NCI-H82 treated with DMSO at 0.1 percent for 48 hours (cell line): ENCODE data around the gene SEC23B.
"Not testable (repeated sequence)": the region's sequence is repeated elsewhere in the genome, so short reads cannot be mapped to it uniquely, and the experiment has no call there.

Experiments used
- DNase-seq: peaks from one replicate; lab custom pipeline; 2025; ENCODE audit not compliant: unreplicated experiment; lab: John Stamatoyannopoulos, UW

Gene SEC23B

DNA sequence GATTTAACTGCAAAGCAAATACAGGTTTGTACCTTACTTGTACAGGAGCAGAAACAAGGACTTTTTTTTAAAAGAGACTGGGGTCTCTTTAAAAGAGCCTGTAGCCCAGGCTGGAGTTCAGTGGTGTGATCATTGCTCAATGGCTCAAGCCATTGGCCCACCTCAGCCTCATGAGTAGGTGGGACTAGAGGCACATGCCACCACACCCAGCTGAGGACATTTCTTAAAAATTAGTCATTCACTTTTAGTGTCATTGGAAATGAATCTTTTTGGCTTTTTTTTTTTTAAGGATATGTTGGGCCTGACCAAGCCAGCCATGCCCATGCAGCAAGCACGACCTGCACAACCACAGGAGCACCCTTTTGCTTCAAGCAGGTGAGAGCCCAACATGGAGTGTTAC, 16.9 kb downstream of the SEC23B start:
- no peak for DNase-seq

DNA sequence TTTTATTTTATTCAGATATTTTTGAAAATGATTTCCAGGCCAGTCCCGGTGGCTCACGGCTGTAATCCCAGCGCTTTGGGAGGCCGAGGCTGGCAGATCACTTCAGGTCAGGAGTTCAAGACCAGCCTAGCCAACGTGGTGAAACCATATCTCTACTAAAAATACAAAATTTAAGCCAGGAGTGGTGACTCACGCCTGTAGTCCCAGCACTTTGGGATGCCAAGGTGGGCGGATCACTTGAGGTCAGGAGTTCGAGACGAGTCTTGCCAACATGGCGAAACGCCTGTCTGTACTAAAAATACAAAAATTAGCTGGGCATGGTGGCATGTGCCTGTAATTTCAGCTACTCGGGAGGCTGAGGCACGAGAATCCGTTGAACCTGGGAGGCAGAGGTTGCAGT, 19.0 kb downstream of the SEC23B start:
- not testable (repeated sequence) for DNase-seq

DNA sequence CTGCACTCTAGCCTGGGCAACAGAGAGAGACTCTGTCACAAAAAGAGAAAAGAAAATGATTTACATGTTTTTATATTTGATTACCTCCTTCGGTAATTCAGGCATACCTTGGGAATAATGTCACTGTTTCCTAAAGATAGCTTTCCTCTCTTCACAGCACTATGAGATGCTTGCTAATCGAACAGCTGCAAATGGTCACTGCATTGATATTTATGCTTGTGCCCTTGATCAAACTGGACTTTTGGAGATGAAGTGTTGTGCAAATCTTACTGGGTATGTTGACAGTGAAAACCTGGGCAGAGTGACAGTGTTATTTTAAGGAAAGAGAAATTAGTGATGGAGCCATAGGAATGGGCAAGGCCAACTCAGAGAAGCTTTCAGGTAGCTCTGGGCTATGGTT, 19.6 kb downstream of the SEC23B start:
- DNase-seq: no peak

DNA sequence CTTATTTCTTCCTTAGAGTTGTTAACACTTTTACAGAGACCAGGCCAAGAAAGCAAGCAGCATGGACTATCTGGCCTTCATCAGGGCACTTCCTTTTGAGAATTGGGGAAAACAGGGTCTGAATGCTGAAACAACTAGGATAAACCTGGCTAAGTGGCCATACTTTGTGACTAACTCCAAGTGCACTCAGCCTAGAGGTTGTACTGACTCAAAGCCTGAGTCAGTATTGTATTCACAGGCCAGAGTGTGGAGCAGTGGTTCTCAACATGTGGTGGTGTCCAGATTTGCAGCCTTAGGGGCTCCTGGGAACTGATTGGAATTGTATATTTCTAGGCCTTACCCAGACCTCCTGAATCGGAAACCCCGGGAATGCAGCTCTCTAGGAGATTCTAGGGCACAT, 20.1 kb downstream of the SEC23B start:
- no peak for DNase-seq

DNA sequence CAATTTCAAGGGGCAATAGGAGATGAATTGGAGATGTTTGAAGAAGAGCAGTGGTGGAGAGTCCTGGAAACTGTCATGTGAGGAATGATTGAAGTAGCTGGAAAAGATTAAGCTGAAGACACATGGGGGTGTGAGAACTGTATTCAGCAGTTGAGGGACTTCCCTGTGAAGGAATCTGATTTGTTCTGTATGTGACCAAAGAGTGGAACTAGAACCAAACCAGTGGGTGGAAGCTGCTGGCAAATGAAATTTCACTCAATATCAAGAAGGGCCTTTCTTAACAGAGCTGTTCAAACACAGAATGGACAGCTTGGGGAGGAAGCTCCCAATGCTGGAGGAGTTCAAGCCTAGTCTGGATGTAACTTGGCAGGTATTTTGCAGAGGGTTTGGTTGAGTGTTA, 21.3 kb downstream of the SEC23B start:
- DNase-seq: no peak

DNA sequence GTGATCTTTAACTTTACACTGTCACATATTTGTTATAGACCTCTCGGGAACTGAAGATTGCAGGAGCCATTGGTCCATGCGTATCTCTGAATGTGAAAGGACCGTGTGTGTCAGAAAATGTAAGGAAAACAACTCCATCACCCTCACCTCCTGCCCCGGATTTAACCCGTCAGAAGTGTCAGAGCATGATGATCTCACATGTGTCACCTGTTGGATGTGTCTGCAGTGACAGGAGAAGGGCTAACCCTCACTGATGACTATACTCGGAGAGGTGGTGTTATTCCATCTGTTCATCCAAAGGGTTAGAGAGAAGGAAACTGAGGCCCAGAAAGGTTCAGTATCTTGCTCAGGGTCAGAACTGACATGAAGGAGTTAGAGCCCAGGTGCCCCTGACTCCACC, 24.9 kb downstream of the SEC23B start:
- DNase-seq: no peak

DNA sequence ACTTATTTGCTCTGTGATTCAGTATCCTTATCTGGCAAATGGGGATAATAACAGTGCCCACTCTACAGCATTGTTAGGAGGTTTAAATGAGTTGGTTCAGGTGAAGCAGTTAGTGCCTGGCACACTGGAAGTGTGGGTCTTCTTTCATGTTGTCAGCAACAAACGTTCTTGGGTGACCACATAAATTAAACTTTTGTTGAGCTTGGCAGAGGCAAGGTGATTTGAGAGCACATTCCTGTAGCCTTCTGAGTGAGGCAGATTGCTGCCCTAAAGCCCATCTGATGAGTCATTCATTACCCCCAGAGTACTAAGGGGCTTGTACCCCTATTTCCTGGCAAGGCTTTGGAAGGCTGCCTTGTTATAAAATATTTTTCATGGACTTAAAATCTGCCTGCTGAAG, 25.8 kb downstream of the SEC23B start:
- no peak for DNase-seq

DNA sequence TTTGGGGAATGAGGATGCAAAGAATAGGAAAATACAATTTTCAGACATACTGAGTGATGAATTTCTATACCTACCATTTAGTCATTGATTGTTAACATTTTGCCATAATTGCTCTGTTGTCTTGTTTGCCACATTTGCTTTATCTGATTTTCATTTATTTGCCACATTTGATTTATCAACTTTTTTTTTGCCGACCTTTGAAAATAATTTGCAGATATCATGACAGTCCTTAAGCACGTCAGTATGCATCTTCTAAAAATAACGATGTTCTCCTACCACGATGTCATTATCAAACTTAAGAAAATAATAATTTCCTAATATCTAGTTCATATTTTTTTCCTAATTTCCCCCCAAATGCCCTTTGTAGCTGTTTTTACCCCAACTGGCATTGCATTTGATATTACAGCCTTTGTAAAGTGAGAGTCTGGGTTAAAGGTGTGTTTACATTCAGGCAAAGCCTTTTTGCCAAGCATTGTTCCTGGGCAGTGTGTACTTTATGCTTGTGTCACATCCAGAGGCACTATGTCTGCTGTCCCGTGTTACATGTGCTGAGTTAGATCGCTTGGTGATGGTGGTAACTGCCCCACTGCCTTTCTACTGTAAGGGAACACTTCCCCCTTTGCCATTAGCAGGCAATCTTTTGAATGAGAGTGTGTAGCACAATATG, 26.4 kb downstream of the SEC23B start:
- DNase-seq: no peak

DNA sequence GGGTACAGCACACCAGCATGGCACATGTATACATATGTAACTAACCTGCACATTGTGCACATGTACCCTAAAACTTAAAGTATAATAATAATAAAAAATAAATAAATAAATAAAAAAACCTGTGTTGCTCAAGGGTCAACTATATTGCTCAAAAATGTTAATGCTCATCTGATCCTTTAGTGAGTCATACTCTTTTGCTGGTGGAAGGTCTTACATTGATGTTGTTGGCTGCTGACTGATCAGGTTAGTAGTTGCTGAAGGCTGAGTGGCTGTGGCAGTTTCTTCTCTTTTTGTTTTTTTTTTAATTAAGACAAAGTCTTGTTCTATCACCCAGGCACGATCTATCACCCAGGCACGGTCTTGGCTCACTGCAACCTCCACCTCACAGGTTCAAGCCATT, 29.9 kb downstream of the SEC23B start:
- no peak for DNase-seq

DNA sequence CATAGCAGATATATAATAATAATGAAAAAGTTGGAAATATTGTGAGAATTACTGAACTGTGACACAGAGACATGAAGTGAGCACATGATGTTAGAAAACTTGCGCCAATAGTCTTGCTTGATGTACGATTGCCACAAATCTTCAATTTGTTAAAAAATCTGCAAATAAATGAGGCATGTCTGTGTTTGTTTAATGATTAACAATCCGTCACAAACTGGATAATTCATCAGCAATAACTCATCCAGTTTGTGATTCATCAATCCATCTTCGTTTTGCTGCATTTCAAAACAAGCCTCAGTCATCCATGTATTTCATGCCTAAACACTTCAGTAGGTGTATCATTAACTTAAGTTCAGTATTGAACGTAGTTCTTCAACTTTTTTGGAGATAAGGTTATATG, 34.0 kb downstream of the SEC23B start:
- DNase-seq: no peak

DNA sequence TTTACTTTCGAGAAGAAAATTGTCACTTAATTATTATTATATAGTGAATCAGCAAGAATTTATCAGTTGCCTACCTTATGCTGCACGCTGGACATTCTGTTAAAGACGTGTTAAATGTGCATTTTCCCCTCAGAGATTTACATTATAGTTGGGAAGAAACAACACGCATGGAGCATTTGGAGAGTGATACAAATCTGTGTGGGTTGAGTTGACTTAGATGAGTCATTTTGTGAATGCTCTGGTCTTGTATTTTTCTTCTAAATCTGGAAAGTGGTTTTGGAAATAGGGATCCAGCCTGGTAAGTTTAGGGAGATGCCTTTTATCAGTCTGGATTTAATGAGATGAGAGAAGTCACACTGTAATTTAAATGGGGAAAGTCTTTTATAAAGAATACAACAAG, 35.5 kb downstream of the SEC23B start:
- no peak for DNase-seq

DNA sequence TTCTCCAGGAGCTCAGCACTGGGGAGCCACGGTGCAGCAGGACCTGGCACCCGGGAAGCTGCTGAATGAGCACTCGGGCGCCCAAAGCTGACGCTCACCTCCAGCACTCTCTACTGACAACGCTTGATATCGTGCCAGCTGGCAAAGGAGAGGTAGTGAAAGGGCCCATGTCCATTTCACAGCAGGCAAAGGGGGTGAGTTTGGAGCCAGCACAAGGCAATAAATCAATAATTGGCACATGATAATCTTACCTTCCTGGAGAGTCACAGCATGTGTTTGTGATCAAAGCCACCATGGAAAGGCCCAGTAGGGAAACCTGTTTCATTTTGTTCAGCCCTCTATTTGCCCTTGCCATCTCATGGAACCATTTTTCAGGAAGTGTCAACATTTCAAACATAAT, 36.2 kb downstream of the SEC23B start:
- DNase-seq: no peak

DNA sequence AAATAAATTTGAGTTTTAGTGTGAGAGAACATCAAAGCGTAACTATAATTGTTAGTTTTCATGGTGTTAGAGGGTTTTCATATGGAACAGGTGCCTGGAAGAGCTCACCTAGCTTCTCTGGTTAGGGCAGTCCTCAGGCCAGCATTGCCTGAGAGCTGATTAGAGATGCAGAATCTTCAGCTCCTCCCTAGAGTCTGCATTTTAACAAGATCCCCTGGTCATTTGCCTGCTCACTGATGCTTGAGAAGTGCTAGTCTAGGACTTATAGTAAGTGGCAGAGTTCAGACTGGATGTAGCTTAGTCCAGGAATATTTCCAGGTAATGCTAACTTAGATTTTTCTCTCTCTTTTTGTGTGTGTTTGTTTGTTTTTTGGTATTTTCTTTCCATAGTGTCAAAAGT, 37.8 kb downstream of the SEC23B start:
- DNase-seq: no peak

DNA sequence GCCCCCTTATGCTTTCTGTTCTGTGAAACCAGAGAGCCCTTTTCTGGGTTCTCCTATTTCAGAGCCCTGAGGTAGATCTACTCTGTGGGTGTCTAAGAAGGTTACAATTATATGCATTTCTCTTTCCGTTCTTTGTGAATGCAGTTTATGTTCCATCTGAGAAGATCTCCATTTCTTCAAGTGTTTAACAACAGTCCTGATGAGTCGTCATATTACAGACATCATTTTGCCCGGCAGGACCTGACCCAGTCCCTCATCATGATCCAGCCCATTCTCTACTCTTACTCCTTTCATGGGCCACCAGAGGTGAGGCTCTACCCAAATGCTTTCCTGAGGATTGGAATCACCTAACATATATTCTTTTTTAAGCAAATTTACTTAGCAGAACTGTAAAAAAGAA, 40.7 kb downstream of the SEC23B start:
- DNase-seq: no peak

DNA sequence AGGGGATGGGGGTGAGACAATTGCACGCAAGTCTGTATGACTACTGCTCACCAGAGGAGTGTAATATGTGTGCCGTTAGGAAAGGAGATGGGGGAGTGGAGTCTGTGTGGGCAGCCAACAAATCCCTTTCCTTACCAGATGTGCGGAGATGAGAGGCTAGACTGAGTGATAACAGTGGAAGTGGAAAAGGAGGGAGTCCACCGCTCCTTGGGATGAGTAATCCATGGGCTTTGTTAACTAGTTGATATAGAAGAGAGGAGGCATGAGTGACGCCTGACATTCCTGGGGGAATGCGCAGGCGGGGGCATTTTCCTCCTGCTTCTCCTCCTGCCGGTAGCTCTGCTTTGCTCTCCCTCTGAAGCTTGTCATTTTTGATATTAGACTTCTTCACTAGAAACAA, 46.0 kb downstream of the SEC23B start:
- no peak for DNase-seq

DNA sequence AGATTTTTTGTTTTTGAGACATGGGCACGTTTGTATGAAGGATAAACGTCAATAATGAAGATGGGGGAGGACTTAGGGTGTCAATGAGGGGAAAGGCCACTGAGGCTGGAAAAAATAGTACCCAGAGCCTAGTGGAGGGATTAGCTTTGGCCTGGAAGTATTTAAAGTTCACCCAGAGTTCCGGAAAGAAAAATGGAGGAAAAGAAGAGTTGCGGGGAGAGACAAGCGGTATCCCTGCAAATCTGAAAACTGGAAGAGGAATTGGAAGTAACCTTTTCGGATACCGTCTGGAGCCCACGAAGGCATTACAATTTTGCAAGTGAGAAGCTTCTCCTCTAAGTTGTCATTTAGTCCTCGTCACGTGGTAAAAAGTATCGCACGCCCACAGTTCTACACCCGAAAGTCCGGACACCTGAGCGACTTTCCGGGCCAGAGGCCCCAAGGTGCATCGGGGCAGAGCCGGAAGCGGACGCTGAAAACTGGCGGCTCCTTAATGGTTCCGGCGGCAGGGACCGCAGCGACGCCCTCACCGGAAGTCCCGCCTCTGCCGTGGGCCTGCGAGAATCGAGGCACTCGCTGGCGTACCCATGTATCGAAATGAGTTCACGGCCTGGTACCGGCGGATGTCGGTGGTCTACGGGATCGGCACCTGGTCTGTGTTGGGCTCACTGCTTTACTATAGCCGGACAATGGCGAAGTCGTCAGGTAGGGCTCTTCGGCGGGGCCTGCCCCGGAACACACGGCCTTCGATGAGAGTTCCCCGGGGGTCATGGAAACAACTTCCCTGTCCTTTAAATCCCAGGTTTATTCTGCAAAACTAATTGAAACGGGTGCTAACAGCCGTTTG, 59.4 kb downstream of the SEC23B start, which contains the start of gene SMIM26:
SMIM26 (plus strand) TSS at position 541 of the 847 bp plus-strand sequence; CDS start at position 588, 47 bp downstream.
- peak; percentile 76 for DNase-seq

DNA sequence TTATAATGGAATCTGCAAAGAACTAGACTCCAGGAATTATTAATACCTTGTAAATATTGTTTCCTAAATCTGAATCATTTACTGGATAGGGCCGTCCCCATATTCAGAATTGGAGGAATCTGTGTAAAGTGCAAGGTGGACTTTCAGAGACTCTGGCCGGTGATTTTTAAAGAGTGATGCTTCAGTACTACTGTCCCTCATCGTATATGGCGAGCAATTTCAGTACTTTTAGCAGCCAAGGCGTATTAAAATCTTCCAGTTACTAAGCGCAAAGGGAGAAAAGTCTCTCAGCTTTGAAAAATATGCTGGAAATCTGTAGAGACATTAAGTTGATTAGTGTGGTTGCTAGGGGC, 60.0 kb downstream of the SEC23B start:
- no peak for DNase-seq

DNA sequence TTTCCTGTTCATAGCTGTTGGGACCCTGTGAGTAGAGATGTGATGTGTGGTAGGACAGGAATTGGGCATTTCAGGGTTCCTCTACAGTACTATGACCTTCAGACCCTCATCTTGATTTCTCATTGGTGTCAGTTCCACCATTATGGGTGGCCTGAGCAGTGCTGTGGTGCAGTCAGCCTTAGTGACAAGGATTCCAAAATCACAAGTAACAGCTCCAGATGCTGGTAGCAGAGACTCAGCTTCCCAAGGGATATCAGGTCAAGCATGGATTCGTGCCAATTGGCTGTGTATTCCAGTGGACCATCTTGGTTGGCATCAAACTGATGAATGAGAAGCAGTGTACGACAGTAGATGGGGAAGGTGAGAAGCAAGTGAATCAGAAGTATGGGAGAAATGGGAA, 63.3 kb downstream of the SEC23B start:
- DNase-seq: no peak

DNA sequence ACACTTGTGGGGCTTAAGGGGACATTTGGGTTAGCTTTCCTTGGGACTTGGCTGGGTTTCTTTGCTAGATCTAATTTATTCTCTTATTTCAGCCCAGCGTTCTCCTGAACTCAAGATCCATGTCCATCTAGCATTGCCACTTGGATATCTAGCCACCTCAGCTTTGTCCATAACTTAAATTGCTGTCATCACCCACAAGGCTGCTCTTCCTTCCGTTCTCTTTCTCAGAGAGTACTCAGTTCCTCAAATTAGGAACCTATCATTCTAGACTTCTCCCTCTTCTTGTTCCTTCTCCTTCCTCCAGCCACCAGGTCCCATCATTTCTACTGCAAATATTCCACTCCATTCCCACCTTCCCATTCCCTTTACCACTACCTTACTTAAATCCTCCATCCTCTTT, 63.8 kb downstream of the SEC23B start:
- no peak for DNase-seq

DNA sequence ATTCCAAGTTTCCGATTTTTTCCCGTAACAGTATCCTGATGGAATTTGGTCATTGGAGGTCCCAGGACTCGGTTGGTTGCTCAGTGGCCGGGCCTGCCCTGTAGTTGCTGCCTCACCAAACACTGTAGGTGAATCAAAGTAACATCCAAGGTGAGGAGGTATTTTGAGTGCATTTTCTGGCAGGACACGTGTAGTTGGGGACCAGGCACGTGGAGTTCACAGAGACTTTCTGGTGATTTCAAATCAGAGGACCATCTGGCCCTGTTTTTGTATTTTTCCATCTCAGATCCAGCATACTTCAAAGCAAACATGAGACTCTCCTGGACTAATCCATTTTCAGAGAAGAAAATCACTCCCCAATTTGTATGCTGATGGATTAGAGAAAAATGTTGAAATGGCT, 70.2 kb downstream of the SEC23B start:
- DNase-seq: no peak

DNA sequence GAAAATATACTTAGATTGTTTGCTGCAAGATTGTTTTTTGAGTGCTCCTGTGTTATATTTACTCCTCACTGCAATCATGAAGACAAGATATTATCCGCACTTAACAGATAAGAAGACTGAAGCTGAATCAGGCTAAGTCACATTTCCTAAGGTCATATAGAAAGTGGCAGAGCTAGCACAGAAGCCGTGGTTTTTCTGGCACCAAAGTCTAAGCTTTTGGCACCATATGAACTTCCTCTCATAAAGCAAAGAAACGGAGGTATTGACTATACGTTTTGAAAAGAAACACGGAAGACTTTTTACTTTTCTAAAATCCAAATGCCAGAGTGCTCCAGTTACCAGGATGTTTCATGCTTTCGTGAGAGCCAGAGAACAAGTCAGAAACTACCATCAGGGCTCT, 70.8 kb downstream of the SEC23B start:
- DNase-seq: no peak

DNA sequence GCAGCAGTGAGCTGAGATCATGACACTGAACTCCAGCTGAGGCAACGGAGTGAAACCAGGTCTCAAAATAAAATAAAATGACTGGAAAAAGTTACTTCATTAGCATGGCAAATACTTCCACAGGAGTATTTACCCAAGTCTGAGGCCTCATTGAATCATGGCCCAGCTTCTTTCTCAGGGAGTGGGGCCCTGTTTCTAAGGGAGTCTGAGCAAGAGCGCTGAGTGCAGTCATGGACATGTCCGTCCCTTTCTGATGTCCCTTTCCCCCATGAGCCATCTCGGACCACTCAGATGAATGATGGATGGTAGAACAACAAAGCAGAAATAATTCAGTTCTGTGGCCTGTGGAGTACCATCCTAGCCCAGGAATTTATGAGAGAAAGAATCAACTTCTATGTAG, 72.3 kb downstream of the SEC23B start:
- no peak for DNase-seq

DNA sequence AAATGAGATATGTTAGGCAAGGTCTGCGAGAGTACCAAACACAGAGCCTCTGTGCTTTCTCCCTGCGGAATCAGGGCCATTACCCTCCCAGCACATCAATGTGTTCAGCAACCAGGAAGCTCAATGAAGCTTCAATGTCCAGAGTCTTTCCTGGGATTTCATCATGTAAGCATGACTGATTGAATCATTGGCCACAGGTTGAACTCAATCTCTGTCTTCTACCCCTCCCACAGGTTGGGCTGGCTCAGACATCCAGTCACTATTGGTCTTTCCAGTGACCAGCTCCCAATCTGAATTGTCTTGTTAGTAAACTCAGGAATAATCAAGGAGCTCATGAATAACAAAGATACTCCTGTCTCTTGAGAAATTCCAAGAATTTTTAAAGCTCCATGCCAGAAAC, 77.4 kb downstream of the SEC23B start:
- DNase-seq: no peak
